ENCODE measurements around the gene TPCN2.

Gene TPCN2

DNA sequence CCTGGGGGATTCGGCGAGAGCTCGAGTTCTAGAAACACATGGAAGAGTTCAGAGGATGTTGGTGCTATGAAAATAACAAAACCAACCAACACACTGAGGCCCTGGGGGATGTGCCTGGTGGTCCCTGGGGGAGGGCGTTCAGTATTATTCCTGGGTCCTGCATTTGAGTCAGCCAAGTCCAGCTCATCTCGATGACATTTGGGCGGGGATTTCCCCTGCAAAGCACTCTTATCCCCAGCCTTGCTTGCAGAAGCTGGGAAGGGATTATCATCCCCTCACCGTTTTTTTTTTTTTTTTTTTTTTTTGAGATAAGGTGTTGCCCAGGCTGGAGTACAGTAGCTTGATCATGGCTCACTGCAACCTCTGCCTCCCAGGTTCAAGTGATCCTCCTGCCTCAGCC lies 104.9 kb downstream of the TPCN2 start:
- no peak for ATAC-seq
- TF ChIP-seq ISL1 (CRISPR knock-in tag; IDR thresholded peaks at IDR 0.05) (no peak), SNAI2 (CRISPR knock-in tag; IDR thresholded peaks at IDR 0.05) (no peak), ARNTL (CRISPR knock-in tag; IDR thresholded peaks at IDR 0.05; ENCODE audit: borderline replicate concordance, low read depth) (no peak), ZFP30 (CRISPR knock-in tag; IDR thresholded peaks at IDR 0.05) (no peak), OSR1 (CRISPR knock-in tag; IDR thresholded peaks at IDR 0.05) (no peak), ZNF8 (CRISPR knock-in tag; IDR thresholded peaks at IDR 0.05) (no peak), CSDC2 (CRISPR knock-in tag; IDR thresholded peaks at IDR 0.05) (no peak), BACH2 (CRISPR knock-in tag; IDR thresholded peaks at IDR 0.05; ENCODE audit: borderline replicate concordance) (no peak), ZFP3 (CRISPR knock-in tag; IDR thresholded peaks at IDR 0.05) (no peak)

DNA sequence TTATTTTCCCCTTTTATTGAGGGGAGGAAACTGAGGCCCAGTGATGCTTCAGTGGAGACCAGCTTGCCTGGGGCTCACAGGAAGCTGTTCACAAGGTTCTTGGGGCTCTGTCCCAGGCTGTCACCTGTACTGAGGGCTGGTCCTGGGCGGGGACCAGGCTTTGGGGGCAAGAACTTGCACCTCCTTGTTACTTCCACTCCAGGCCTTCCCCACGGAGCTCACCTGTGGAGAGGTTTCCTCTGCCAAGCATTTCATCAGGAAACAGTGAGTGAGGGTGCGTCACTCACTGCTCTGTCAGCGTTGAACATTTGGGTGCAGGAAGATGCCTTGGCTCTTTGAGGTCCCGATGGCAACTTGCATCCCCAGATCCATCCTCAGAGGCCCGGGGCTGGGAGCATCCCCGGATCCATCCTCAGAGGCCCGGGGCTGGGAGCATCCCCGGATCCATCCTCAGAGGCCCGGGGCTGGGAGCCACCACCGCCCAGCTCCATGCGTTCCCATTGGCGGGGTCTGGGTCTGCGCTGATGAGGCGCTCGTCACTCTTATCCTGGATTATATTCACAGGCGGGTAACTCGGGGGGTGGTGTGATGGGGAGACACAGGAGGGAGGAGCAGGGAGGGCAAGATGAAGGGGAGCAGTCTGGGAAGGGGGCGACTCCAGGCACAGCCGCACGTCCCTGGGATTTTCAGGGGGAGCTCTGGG lies 105.6 kb downstream of the TPCN2 start:
- no peak for TF ChIP-seq GLIS3 (CRISPR knock-in tag; IDR thresholded peaks at IDR 0.05)
- no peak for TF ChIP-seq ZFP3 (CRISPR knock-in tag; IDR thresholded peaks at IDR 0.05)
- TF ChIP-seq OSR1 (CRISPR knock-in tag; IDR thresholded peaks at IDR 0.05): no peak
- no peak for TF ChIP-seq ZFP30 (CRISPR knock-in tag; IDR thresholded peaks at IDR 0.05)
- TF ChIP-seq, protein P1, sequence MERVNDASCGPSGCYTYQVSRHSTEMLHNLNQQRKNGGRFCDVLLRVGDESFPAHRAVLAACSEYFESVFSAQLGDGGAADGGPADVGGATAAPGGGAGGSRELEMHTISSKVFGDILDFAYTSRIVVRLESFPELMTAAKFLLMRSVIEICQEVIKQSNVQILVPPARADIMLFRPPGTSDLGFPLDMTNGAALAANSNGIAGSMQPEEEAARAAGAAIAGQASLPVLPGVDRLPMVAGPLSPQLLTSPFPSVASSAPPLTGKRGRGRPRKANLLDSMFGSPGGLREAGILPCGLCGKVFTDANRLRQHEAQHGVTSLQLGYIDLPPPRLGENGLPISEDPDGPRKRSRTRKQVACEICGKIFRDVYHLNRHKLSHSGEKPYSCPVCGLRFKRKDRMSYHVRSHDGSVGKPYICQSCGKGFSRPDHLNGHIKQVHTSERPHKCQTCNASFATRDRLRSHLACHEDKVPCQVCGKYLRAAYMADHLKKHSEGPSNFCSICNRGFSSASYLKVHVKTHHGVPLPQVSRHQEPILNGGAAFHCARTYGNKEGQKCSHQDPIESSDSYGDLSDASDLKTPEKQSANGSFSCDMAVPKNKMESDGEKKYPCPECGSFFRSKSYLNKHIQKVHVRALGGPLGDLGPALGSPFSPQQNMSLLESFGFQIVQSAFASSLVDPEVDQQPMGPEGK (CRISPR knock-in tag; IDR thresholded peaks at IDR 0.05; ENCODE audit: borderline replicate concordance): no peak
- TF ChIP-seq SNAI2 (CRISPR knock-in tag; IDR thresholded peaks at IDR 0.05): no peak
- no peak for TF ChIP-seq PPARA (CRISPR knock-in tag; IDR thresholded peaks at IDR 0.05; ENCODE audit: borderline replicate concordance)
- no peak for TF ChIP-seq TOX (CRISPR knock-in tag; IDR thresholded peaks at IDR 0.05; ENCODE audit: borderline replicate concordance)
- ATAC-seq: no peak

DNA sequence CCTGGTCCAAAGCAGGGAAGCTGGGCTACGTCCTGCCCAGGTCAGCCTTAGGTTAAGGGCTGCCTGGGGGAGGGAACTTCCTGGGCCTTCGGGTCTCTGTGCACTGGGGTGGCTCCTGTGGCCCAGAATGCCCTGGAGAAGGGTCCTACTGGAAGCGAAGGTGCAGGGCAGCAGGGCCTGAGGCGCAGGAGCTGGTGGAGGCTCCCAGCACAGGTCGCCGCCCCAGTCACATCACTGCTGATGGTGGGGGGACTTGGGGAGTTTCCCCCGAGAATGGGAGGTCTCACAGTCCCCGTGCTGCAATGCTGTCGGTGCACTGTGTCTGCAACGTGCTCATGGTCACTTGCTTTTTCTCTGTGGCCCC lies 106.2 kb downstream of the TPCN2 start:
- TF ChIP-seq ISL1 (CRISPR knock-in tag; IDR thresholded peaks at IDR 0.05): no peak
- TF ChIP-seq GLIS3 (CRISPR knock-in tag; IDR thresholded peaks at IDR 0.05): no peak
- TF ChIP-seq ZFP3 (CRISPR knock-in tag; IDR thresholded peaks at IDR 0.05): no peak
- no peak for TF ChIP-seq SNAI2 (CRISPR knock-in tag; IDR thresholded peaks at IDR 0.05)
- TF ChIP-seq, protein P2, sequence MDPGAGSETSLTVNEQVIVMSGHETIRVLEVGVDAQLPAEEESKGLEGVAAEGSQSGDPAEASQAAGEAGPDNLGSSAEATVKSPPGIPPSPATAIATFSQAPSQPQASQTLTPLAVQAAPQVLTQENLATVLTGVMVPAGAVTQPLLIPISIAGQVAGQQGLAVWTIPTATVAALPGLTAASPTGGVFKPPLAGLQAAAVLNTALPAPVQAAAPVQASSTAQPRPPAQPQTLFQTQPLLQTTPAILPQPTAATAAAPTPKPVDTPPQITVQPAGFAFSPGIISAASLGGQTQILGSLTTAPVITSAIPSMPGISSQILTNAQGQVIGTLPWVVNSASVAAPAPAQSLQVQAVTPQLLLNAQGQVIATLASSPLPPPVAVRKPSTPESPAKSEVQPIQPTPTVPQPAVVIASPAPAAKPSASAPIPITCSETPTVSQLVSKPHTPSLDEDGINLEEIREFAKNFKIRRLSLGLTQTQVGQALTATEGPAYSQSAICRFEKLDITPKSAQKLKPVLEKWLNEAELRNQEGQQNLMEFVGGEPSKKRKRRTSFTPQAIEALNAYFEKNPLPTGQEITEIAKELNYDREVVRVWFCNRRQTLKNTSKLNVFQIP (CRISPR knock-in tag; IDR thresholded peaks at IDR 0.05; ENCODE audit: borderline replicate concordance, low read depth): no peak
- TF ChIP-seq ESRRG (CRISPR knock-in tag; IDR thresholded peaks at IDR 0.05): no peak
- TF ChIP-seq BACH2 (CRISPR knock-in tag; IDR thresholded peaks at IDR 0.05; ENCODE audit: borderline replicate concordance): no peak
- no peak for TF ChIP-seq TOX (CRISPR knock-in tag; IDR thresholded peaks at IDR 0.05; ENCODE audit: borderline replicate concordance)
- TF ChIP-seq ZNF70 (CRISPR knock-in tag; IDR thresholded peaks at IDR 0.05): no peak
- TF ChIP-seq ZNF565 (CRISPR knock-in tag; conservative IDR thresholded peaks at IDR 0.05; ENCODE audit: low read depth): no peak
- TF ChIP-seq, protein P3, sequence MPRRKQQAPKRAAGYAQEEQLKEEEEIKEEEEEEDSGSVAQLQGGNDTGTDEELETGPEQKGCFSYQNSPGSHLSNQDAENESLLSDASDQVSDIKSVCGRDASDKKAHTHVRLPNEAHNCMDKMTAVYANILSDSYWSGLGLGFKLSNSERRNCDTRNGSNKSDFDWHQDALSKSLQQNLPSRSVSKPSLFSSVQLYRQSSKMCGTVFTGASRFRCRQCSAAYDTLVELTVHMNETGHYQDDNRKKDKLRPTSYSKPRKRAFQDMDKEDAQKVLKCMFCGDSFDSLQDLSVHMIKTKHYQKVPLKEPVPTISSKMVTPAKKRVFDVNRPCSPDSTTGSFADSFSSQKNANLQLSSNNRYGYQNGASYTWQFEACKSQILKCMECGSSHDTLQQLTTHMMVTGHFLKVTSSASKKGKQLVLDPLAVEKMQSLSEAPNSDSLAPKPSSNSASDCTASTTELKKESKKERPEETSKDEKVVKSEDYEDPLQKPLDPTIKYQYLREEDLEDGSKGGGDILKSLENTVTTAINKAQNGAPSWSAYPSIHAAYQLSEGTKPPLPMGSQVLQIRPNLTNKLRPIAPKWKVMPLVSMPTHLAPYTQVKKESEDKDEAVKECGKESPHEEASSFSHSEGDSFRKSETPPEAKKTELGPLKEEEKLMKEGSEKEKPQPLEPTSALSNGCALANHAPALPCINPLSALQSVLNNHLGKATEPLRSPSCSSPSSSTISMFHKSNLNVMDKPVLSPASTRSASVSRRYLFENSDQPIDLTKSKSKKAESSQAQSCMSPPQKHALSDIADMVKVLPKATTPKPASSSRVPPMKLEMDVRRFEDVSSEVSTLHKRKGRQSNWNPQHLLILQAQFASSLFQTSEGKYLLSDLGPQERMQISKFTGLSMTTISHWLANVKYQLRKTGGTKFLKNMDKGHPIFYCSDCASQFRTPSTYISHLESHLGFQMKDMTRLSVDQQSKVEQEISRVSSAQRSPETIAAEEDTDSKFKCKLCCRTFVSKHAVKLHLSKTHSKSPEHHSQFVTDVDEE (CRISPR knock-in tag; IDR thresholded peaks at IDR 0.05): no peak
- TF ChIP-seq, protein P4, sequence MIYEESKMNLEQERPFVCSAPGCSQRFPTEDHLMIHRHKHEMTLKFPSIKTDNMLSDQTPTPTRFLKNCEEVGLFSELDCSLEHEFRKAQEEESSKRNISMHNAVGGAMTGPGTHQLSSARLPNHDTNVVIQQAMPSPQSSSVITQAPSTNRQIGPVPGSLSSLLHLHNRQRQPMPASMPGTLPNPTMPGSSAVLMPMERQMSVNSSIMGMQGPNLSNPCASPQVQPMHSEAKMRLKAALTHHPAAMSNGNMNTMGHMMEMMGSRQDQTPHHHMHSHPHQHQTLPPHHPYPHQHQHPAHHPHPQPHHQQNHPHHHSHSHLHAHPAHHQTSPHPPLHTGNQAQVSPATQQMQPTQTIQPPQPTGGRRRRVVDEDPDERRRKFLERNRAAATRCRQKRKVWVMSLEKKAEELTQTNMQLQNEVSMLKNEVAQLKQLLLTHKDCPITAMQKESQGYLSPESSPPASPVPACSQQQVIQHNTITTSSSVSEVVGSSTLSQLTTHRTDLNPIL (CRISPR knock-in tag; IDR thresholded peaks at IDR 0.05; ENCODE audit: low read depth): no peak
- no peak for ATAC-seq
